HEK293 (cell line): ENCODE data around the gene PLCG1.

Source experiments
- CTCF ChIA-PET: fragments of 350-600 bp; formaldehyde crosslinking; extraction: SDS; loops from one replicate; lab custom pipeline; 2021; ENCODE audit warnings: antibody characterized with exemption; lab: Yijun Ruan, JAX
- POLR2A ChIA-PET: fragments of 300-600 bp; formaldehyde crosslinking; extraction: SDS; loops from one replicate; lab custom pipeline; 2020; ENCODE audit warnings: antibody characterized with exemption, inconsistent platforms; lab: Yijun Ruan, JAX
- H3K27ac ChIP-seq: fragments of 200-500 bp; sonication (Bioruptor generic); 2 replicates; pipeline ENCODE4 v1.5.1; 2014; ENCODE audit warnings: low read depth, low read length, control low read depth, inconsistent platforms; ENCODE audit errors: extremely low read depth
- H3K36me3 ChIP-seq, 2 experiments: fragments of 200-500 bp in 1 of 2; sonication (Bioruptor generic) in 1 of 2; 1 replicate in 1 of 2; 2 replicates in 1 of 2; pipeline ENCODE4 v1.5.1; 2014 to 2017; ENCODE audit warnings: inconsistent platforms in 2 of 2, low read length in 2 of 2; ENCODE audit not compliant: control insufficient read depth in 2 of 2, insufficient read depth in 1 of 2
- H3K4me1 ChIP-seq: fragments of 200-500 bp; sonication (Bioruptor generic); 2 replicates; pipeline ENCODE4 v1.5.1; 2014; ENCODE audit warnings: mild to moderate bottlenecking, low read length, inconsistent platforms; ENCODE audit not compliant: control insufficient read depth, insufficient read depth
- H3K4me3 ChIP-seq: 2 replicates; pipeline ENCODE4 v1.5.1; 2011; ENCODE audit warnings: low read depth, mild to moderate bottlenecking, control low read depth, low read length, moderate library complexity
- H3K9me3 ChIP-seq: fragments of 200-500 bp; sonication (Bioruptor generic); 2 replicates; pipeline ENCODE4 v1.5.1; 2014; ENCODE audit warnings: low read depth, low read length, inconsistent platforms; ENCODE audit not compliant: control insufficient read depth, insufficient read depth
- ZNF112 ChIP-seq: fragments of 450-650 bp; formaldehyde crosslinking; IDR thresholded peaks from 2 replicates; pipeline ENCODE4 v1.5.0; 2017; ENCODE audit warnings: missing biosample characterization, missing genetic modification characterization
- ZNF175 ChIP-seq: fragments of 450-650 bp; formaldehyde crosslinking; IDR thresholded peaks from 2 replicates; pipeline ENCODE4 v1.5.1; 2016; ENCODE audit warnings: missing biosample characterization, missing genetic modification characterization
- ZNF248 ChIP-seq: fragments of 450-650 bp; formaldehyde crosslinking; IDR thresholded peaks from 2 replicates; pipeline ENCODE4 v1.5.1; 2017; ENCODE audit warnings: missing biosample characterization, missing genetic modification characterization
- ZNF292 ChIP-seq: fragments of 450-650 bp; formaldehyde crosslinking; IDR thresholded peaks from 2 replicates; pipeline ENCODE4 v1.5.1; 2016; ENCODE audit warnings: low read depth, missing biosample characterization, missing genetic modification characterization, borderline replicate concordance
- ZNF391 ChIP-seq: fragments of 450-650 bp; formaldehyde crosslinking; IDR thresholded peaks from 2 replicates; pipeline ENCODE4 v1.5.1; 2016; ENCODE audit warnings: low read depth, missing biosample characterization, missing genetic modification characterization, borderline replicate concordance
- ZNF510 ChIP-seq: fragments of 450-650 bp; formaldehyde crosslinking; IDR thresholded peaks from 2 replicates; pipeline ENCODE4 v1.5.1; 2018; ENCODE audit warnings: mild to moderate bottlenecking, missing genetic modification characterization, missing biosample characterization; ENCODE audit not compliant: insufficient replicate concordance
- ZNF624 ChIP-seq: fragments of 450-650 bp; formaldehyde crosslinking; IDR thresholded peaks from 2 replicates; pipeline ENCODE4 v1.5.1; 2017; ENCODE audit warnings: missing biosample characterization, missing genetic modification characterization
- ZNF768 ChIP-seq: fragments of 450-650 bp; formaldehyde crosslinking; IDR thresholded peaks from 2 replicates; pipeline ENCODE4 v1.5.1; 2018; ENCODE audit warnings: missing biosample characterization, mild to moderate bottlenecking, missing genetic modification characterization
- ZNF776 ChIP-seq: fragments of 450-650 bp; formaldehyde crosslinking; IDR thresholded peaks from 2 replicates; pipeline ENCODE4 v1.5.0; 2017; ENCODE audit warnings: missing biosample characterization, missing genetic modification characterization, borderline replicate concordance
- ZNF777 ChIP-seq: fragments of 450-650 bp; formaldehyde crosslinking; IDR thresholded peaks from 2 replicates; pipeline ENCODE4 v1.5.1; 2017; ENCODE audit warnings: missing biosample characterization, missing genetic modification characterization, borderline replicate concordance
- ZXDB ChIP-seq: fragments of 450-650 bp; formaldehyde crosslinking; IDR thresholded peaks from 2 replicates; pipeline ENCODE4 v1.5.1; 2016; ENCODE audit warnings: missing biosample characterization, missing genetic modification characterization
- TF ChIP-seq, protein P1 (sequence below): fragments of 450-650 bp; formaldehyde crosslinking; IDR thresholded peaks from 2 replicates; pipeline ENCODE4 v1.5.1; 2016; ENCODE audit warnings: missing biosample characterization, missing genetic modification characterization
- TF ChIP-seq, protein P2 (sequence below): fragments of 450-650 bp; formaldehyde crosslinking; IDR thresholded peaks from 2 replicates; pipeline ENCODE4 v1.5.1; 2017; ENCODE audit warnings: missing biosample characterization, missing genetic modification characterization
- TF ChIP-seq, protein P3 (sequence below): fragments of 450-650 bp; formaldehyde crosslinking; IDR thresholded peaks from 2 replicates; pipeline ENCODE4 v1.5.1; 2017; ENCODE audit warnings: missing biosample characterization, missing genetic modification characterization
- TF ChIP-seq, protein P4 (sequence below): fragments of 450-650 bp; formaldehyde crosslinking; IDR thresholded peaks from 2 replicates; pipeline ENCODE4 v1.5.1; 2016; ENCODE audit warnings: missing biosample characterization, missing genetic modification characterization
- TF ChIP-seq, protein P5 (sequence below): fragments of 450-650 bp; formaldehyde crosslinking; IDR thresholded peaks from 2 replicates; pipeline ENCODE4 v1.5.1; 2016; ENCODE audit warnings: missing biosample characterization, missing genetic modification characterization
- TF ChIP-seq, protein P6 (sequence below): fragments of 450-650 bp; formaldehyde crosslinking; conservative IDR thresholded peaks from 2 replicates; pipeline ENCODE4 v1.5.1; 2016; ENCODE audit warnings: low read depth, missing biosample characterization, missing genetic modification characterization
- TF ChIP-seq, protein P7 (sequence below): fragments of 450-650 bp; formaldehyde crosslinking; IDR thresholded peaks from 2 replicates; pipeline ENCODE4 v1.5.1; 2016; ENCODE audit warnings: missing biosample characterization, missing genetic modification characterization

PLCG1 gene

DNA sequence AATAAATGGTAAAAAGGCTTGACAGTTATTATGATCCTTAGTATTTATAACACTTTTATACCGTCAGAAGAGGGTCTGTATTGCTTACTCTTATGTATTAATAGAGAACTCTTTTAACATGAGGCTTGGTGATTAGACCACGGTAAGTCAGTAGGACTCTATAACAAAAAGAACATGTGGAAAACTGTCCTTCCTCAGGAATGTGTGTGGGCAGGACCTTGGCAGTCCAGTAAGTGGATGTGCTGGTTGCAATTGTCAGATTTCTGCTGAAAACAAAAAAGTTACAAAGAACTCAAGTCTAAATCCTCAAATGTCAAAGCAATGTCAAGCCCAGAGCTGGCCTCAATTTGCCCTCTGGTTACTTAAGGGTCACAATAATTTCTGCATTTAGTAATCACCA lies 81.1 kb downstream of the PLCG1 start:
- no peak overlapping the region for H3K27ac ChIP-seq
- H3K4me1 ChIP-seq: 0 out of 2 replicates have a peak, but pooled peaks cover under 1% of the 10 kb centered on the region
- ChIA-PET POLR2A (no interaction called here), CTCF (interaction anchor here (0.9 to 1.2 kb wide), 2 partner anchors 13 to 46 kb away, joined by 3 read pairs; no protein-coding TSS in a partner anchor)
- H3K4me3 ChIP-seq: no peak overlapping the region
- H3K9me3 ChIP-seq: no peaks in the 10 kb centered on the region
- H3K36me3 ChIP-seq: no peaks in the 10 kb centered on the region
- no peak for TF ChIP-seq ZNF175
- TF ChIP-seq, protein P1, sequence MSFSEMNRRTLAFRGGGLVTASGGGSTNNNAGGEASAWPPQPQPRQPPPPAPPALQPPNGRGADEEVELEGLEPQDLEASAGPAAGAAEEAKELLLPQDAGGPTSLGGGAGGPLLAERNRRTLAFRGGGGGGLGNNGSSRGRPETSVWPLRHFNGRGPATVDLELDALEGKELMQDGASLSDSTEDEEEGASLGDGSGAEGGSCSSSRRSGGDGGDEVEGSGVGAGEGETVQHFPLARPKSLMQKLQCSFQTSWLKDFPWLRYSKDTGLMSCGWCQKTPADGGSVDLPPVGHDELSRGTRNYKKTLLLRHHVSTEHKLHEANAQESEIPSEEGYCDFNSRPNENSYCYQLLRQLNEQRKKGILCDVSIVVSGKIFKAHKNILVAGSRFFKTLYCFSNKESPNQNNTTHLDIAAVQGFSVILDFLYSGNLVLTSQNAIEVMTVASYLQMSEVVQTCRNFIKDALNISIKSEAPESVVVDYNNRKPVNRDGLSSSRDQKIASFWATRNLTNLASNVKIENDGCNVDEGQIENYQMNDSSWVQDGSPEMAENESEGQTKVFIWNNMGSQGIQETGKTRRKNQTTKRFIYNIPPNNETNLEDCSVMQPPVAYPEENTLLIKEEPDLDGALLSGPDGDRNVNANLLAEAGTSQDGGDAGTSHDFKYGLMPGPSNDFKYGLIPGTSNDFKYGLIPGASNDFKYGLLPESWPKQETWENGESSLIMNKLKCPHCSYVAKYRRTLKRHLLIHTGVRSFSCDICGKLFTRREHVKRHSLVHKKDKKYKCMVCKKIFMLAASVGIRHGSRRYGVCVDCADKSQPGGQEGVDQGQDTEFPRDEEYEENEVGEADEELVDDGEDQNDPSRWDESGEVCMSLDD (tag by site-specific recombination): no peak
- TF ChIP-seq, protein P2, sequence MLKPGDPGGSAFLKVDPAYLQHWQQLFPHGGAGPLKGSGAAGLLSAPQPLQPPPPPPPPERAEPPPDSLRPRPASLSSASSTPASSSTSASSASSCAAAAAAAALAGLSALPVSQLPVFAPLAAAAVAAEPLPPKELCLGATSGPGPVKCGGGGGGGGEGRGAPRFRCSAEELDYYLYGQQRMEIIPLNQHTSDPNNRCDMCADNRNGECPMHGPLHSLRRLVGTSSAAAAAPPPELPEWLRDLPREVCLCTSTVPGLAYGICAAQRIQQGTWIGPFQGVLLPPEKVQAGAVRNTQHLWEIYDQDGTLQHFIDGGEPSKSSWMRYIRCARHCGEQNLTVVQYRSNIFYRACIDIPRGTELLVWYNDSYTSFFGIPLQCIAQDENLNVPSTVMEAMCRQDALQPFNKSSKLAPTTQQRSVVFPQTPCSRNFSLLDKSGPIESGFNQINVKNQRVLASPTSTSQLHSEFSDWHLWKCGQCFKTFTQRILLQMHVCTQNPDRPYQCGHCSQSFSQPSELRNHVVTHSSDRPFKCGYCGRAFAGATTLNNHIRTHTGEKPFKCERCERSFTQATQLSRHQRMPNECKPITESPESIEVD: no peak
- no peak for TF ChIP-seq ZNF768
- TF ChIP-seq ZNF777 (tag by site-specific recombination): no peak
- no peak for TF ChIP-seq ZNF292 (tag by site-specific recombination)
- TF ChIP-seq ZNF776: no peak
- TF ChIP-seq ZNF624 (tag by site-specific recombination): no peak

DNA sequence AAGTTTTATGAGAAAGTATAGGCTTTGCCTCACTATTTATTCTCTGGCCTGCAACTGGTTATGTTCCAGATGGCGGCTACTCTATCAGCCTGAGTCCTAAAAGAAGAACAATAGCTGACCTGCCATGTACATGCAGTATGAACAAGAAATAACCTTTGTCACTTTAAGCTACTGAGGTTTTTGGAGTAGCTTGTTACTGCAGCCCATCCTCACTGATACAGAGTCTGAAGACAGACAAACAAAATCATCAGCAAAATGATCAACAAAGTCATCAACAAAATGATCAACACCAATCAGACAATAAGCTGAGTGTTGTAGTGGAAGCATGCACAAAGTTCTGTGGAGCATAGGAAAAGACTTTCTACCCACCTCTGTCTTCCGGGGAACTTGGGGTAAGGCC lies 82.5 kb downstream of the PLCG1 start:
- POLR2A ChIA-PET: no interaction called here
- Histone ChIP-seq H3K9me3 (no peaks in the 10 kb centered on the region), H3K4me3 (no peak overlapping the region), H3K36me3 (no peaks in the 10 kb centered on the region), H3K27ac (no peak overlapping the region), H3K4me1 (no peaks in the 10 kb centered on the region)
- CTCF ChIA-PET: interaction anchor here (0.6 kb wide), 1 partner anchor 15 kb away, joined by 3 read pairs; no protein-coding TSS in a partner anchor
- TF ChIP-seq, protein P3, sequence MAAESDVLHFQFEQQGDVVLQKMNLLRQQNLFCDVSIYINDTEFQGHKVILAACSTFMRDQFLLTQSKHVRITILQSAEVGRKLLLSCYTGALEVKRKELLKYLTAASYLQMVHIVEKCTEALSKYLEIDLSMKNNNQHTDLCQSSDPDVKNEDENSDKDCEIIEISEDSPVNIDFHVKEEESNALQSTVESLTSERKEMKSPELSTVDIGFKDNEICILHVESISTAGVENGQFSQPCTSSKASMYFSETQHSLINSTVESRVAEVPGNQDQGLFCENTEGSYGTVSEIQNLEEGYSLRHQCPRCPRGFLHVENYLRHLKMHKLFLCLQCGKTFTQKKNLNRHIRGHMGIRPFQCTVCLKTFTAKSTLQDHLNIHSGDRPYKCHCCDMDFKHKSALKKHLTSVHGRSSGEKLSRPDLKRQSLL: no peak
- TF ChIP-seq ZNF510: no peak
- TF ChIP-seq ZNF112 (tag by site-specific recombination): no peak
- TF ChIP-seq, protein P4, sequence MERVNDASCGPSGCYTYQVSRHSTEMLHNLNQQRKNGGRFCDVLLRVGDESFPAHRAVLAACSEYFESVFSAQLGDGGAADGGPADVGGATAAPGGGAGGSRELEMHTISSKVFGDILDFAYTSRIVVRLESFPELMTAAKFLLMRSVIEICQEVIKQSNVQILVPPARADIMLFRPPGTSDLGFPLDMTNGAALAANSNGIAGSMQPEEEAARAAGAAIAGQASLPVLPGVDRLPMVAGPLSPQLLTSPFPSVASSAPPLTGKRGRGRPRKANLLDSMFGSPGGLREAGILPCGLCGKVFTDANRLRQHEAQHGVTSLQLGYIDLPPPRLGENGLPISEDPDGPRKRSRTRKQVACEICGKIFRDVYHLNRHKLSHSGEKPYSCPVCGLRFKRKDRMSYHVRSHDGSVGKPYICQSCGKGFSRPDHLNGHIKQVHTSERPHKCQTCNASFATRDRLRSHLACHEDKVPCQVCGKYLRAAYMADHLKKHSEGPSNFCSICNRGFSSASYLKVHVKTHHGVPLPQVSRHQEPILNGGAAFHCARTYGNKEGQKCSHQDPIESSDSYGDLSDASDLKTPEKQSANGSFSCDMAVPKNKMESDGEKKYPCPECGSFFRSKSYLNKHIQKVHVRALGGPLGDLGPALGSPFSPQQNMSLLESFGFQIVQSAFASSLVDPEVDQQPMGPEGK (tag by site-specific recombination): no peak
- no peak for TF ChIP-seq ZNF248 (tag by site-specific recombination)
- TF ChIP-seq, protein P5, sequence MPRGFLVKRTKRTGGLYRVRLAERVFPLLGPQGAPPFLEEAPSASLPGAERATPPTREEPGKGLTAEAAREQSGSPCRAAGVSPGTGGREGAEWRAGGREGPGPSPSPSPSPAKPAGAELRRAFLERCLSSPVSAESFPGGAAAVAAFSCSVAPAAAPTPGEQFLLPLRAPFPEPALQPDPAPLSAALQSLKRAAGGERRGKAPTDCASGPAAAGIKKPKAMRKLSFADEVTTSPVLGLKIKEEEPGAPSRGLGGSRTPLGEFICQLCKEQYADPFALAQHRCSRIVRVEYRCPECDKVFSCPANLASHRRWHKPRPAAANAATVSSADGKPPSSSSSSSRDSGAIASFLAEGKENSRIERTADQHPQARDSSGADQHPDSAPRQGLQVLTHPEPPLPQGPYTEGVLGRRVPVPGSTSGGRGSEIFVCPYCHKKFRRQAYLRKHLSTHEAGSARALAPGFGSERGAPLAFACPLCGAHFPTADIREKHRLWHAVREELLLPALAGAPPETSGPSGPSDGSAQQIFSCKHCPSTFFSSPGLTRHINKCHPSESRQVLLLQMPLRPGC: no peak
- TF ChIP-seq, protein P6, sequence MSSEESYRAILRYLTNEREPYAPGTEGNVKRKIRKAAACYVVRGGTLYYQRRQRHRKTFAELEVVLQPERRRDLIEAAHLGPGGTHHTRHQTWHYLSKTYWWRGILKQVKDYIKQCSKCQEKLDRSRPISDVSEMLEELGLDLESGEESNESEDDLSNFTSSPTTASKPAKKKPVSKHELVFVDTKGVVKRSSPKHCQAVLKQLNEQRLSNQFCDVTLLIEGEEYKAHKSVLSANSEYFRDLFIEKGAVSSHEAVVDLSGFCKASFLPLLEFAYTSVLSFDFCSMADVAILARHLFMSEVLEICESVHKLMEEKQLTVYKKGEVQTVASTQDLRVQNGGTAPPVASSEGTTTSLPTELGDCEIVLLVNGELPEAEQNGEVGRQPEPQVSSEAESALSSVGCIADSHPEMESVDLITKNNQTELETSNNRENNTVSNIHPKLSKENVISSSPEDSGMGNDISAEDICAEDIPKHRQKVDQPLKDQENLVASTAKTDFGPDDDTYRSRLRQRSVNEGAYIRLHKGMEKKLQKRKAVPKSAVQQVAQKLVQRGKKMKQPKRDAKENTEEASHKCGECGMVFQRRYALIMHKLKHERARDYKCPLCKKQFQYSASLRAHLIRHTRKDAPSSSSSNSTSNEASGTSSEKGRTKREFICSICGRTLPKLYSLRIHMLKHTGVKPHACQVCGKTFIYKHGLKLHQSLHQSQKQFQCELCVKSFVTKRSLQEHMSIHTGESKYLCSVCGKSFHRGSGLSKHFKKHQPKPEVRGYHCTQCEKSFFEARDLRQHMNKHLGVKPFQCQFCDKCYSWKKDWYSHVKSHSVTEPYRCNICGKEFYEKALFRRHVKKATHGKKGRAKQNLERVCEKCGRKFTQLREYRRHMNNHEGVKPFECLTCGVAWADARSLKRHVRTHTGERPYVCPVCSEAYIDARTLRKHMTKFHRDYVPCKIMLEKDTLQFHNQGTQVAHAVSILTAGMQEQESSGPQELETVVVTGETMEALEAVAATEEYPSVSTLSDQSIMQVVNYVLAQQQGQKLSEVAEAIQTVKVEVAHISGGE (tag by site-specific recombination): no peak
- no peak for TF ChIP-seq ZXDB (tag by site-specific recombination)
- TF ChIP-seq ZNF391 (tag by site-specific recombination): no peak
- TF ChIP-seq, protein P7, sequence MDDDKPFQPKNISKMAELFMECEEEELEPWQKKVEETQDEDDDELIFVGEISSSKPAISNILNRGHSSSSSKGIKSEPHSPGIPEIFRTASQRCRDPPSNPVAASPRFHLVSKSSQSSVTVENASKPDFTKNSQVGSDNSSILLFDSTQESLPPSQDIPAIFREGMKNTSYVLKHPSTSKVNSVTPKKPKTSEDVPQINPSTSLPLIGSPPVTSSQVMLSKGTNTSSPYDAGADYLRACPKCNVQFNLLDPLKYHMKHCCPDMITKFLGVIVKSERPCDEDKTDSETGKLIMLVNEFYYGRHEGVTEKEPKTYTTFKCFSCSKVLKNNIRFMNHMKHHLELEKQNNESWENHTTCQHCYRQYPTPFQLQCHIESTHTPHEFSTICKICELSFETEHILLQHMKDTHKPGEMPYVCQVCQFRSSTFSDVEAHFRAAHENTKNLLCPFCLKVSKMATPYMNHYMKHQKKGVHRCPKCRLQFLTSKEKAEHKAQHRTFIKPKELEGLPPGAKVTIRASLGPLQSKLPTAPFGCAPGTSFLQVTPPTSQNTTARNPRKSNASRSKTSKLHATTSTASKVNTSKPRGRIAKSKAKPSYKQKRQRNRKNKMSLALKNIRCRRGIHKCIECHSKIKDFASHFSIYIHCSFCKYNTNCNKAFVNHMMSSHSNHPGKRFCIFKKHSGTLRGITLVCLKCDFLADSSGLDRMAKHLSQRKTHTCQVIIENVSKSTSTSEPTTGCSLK (tag by site-specific recombination): no peak
